ENCODE data around the gene EDC3.

The EDC3 gene

GRCh38 chr15:74615508-74616365 is 80.1 kb downstream of the EDC3 start, which contains the start of gene CLK3:
TSS of gene CLK3 (plus strand) at chr15:74615836. CDS start at chr15:74619197, 3,361 bp downstream.
- Histone ChIP-seq H3K27ac (peak within 1 kb of the TSS; percentile 89), H3K27me3 (replicated peaks) (no peaks in the 10 kb centered on the region), H3K36me3 (replicated peaks) (peaks cover 11% of the 10 kb centered on the region), H3K4me3 (ENCODE audit: low read depth, low read length) (peak within 1 kb of the TSS; percentile 95)
- peak; percentile 71 for DNase-seq
- no peak for TF ChIP-seq CTCF (IDR thresholded peaks at IDR 0.05; ENCODE audit: low read depth, low read length, missing control alignments)
- in situ Hi-C loops (cut with HindIII; ENCODE audit: low pct_ligation_motif_present, low sequenced_read_pairs), result no loop called here

GRCh38 chr15:74614744-74615507 is 80.9 kb downstream of the EDC3 start:
- Histone ChIP-seq H3K4me3 (ENCODE audit: low read depth, low read length) (peak overlapping the region; percentile 95), H3K27me3 (replicated peaks) (peaks cover 2% of the 10 kb centered on the region), H3K36me3 (replicated peaks) (peaks cover 3% of the 10 kb centered on the region), H3K27ac (peak overlapping the region; percentile 89)
- in situ Hi-C loops (cut with HindIII; ENCODE audit: low pct_ligation_motif_present, low sequenced_read_pairs), result no loop called here
- DNase-seq, result peak; percentile 55
- TF ChIP-seq CTCF (IDR thresholded peaks at IDR 0.05; ENCODE audit: low read depth, low read length, missing control alignments), result no peak

GRCh38 chr15:74613953-74614743 is 81.7 kb downstream of the EDC3 start:
- H3K27ac ChIP-seq, result no peak overlapping the region
- peaks cover 5% of the 10 kb centered on the region for H3K27me3 ChIP-seq (replicated peaks)
- TF ChIP-seq CTCF (IDR thresholded peaks at IDR 0.05; ENCODE audit: low read depth, low read length, missing control alignments), result no peak
- DNase-seq, result no peak
- H3K4me3 ChIP-seq (ENCODE audit: low read depth, low read length), result peak overlapping the region; percentile 95
- in situ Hi-C loops (cut with HindIII; ENCODE audit: low pct_ligation_motif_present, low sequenced_read_pairs), result no loop called here
- H3K36me3 ChIP-seq (replicated peaks), result no peaks in the 10 kb centered on the region

GRCh38 chr15:74613089-74613952 is 82.5 kb downstream of the EDC3 start:
- in situ Hi-C loops (cut with HindIII; ENCODE audit: low pct_ligation_motif_present, low sequenced_read_pairs), result no loop called here
- Histone ChIP-seq H3K27ac (no peak overlapping the region), H3K36me3 (replicated peaks) (no peaks in the 10 kb centered on the region), H3K27me3 (replicated peaks) (peaks cover 5% of the 10 kb centered on the region), H3K4me3 (ENCODE audit: low read depth, low read length) (no peak overlapping the region)
- no peak for DNase-seq
- TF ChIP-seq CTCF (IDR thresholded peaks at IDR 0.05; ENCODE audit: low read depth, low read length, missing control alignments), result no peak

GRCh38 chr15:74612677-74613076 is 83.1 kb downstream of the EDC3 start:
- no peak for DNase-seq
- no peak for TF ChIP-seq CTCF (IDR thresholded peaks at IDR 0.05; ENCODE audit: low read depth, low read length, missing control alignments)
- Histone ChIP-seq H3K27me3 (replicated peaks) (peaks cover 5% of the 10 kb centered on the region), H3K4me3 (ENCODE audit: low read depth, low read length) (no peak overlapping the region), H3K27ac (no peak overlapping the region), H3K36me3 (replicated peaks) (no peaks in the 10 kb centered on the region)
- in situ Hi-C loops (cut with HindIII; ENCODE audit: low pct_ligation_motif_present, low sequenced_read_pairs), result no loop called here
